OCI-LY3 (cell line): Measurements from ENCODE around the gene THBS1.

ENCODE experiments used
- H2AFZ ChIP-seq: fragments of 200-600, 300-600 bp; shearing (Covaris generic); 2 replicates; pipeline ENCODE4 v1.6.0; 2014; ENCODE audit warnings: antibody characterized with exemption, low read depth, low read length
- H3K27ac ChIP-seq: fragments of 200-600, 300-600 bp; sonication (generic); 2 replicates; pipeline ENCODE4 v1.5.1; 2014; ENCODE audit warnings: mild to moderate bottlenecking, low read length, moderate library complexity, mixed read lengths
- H3K27me3 ChIP-seq: fragments of 200-600, 300-600 bp; sonication (generic); 2 replicates; pipeline ENCODE4 v1.6.1; 2014; ENCODE audit warnings: low read depth, low read length, mixed read lengths
- H3K36me3 ChIP-seq: fragments of 200-600, 300-600 bp; sonication (generic); replicated peaks from 2 replicates; pipeline ENCODE3; 2014; ENCODE audit warnings: low read depth, low read length, mixed read lengths
- H3K4me1 ChIP-seq: fragments of 300-600, 200-600 bp; sonication (generic); 2 replicates; pipeline ENCODE4 v1.6.1; 2014; ENCODE audit warnings: low read length, mixed read lengths
- H3K4me2 ChIP-seq: fragments of 200-600, 300-600 bp; sonication (generic); 2 replicates; pipeline ENCODE4 v1.6.1; 2014; ENCODE audit warnings: low read length, mixed read lengths
- H3K4me3 ChIP-seq: fragments of 300-600, 200-600 bp; sonication (generic); 2 replicates; pipeline ENCODE4 v1.5.1; 2014; ENCODE audit warnings: antibody characterized with exemption, mild to moderate bottlenecking, low read length, moderate library complexity
- H3K79me2 ChIP-seq: fragments of 300-600, 200-600 bp; shearing (Covaris generic); 2 replicates; pipeline ENCODE4 v1.6.1; 2014; ENCODE audit warnings: mild to moderate bottlenecking, low read length, mixed read lengths
- H3K9ac ChIP-seq: fragments of 300-600, 200-600 bp; shearing (Covaris generic); 2 replicates; pipeline ENCODE4 v1.6.0; 2014; ENCODE audit warnings: mild to moderate bottlenecking, low read length, moderate library complexity
- H3K9me3 ChIP-seq: fragments of 200-600, 300-600 bp; shearing (Covaris generic); 2 replicates; pipeline ENCODE4 v1.6.1; 2014; ENCODE audit warnings: low read length, mixed read lengths; ENCODE audit not compliant: insufficient read depth
- H4K20me1 ChIP-seq: fragments of 200-600, 300-600 bp; sonication (generic); 2 replicates; pipeline ENCODE4 v1.6.1; 2016; ENCODE audit warnings: low read length, mixed read lengths; ENCODE audit not compliant: insufficient read depth
- EZH2phosphoT487 ChIP-seq: fragments of 200-600 bp; shearing (Covaris generic); IDR thresholded peaks from 2 replicates; pipeline ENCODE4 v1.6.1; 2018; ENCODE audit warnings: antibody characterized with exemption, mixed run types, low read depth
- TF ChIP-seq, protein P1 (sequence below): fragments of 200-600, 300-600 bp; sonication (generic); IDR thresholded peaks from 2 replicates; pipeline ENCODE4 v1.5.1; 2014; ENCODE audit warnings: antibody characterized with exemption, low read length, low read depth

Gene THBS1

GRCh38 chr15:39539466-39539865, 41.4 kb upstream of the THBS1 start:
- Histone ChIP-seq H3K79me2 (no peaks in the 10 kb centered on the region), H3K4me1 (peaks cover 7% of the 10 kb centered on the region; the same call in 1 of the 2 replicates), H3K4me2 (no peak overlapping the region), H3K4me3 (no peak overlapping the region), H4K20me1 (no peaks in the 10 kb centered on the region), H3K9ac (no peak overlapping the region), H2AFZ (no peak overlapping the region), H3K9me3 (no peaks in the 10 kb centered on the region), H3K27ac (no peak overlapping the region), H3K27me3 (no peaks in the 10 kb centered on the region), H3K36me3 (no peaks in the 10 kb centered on the region)
- TF ChIP-seq EZH2phosphoT487: no peak
- TF ChIP-seq, protein P1, sequence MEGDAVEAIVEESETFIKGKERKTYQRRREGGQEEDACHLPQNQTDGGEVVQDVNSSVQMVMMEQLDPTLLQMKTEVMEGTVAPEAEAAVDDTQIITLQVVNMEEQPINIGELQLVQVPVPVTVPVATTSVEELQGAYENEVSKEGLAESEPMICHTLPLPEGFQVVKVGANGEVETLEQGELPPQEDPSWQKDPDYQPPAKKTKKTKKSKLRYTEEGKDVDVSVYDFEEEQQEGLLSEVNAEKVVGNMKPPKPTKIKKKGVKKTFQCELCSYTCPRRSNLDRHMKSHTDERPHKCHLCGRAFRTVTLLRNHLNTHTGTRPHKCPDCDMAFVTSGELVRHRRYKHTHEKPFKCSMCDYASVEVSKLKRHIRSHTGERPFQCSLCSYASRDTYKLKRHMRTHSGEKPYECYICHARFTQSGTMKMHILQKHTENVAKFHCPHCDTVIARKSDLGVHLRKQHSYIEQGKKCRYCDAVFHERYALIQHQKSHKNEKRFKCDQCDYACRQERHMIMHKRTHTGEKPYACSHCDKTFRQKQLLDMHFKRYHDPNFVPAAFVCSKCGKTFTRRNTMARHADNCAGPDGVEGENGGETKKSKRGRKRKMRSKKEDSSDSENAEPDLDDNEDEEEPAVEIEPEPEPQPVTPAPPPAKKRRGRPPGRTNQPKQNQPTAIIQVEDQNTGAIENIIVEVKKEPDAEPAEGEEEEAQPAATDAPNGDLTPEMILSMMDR: no peak

DNA sequence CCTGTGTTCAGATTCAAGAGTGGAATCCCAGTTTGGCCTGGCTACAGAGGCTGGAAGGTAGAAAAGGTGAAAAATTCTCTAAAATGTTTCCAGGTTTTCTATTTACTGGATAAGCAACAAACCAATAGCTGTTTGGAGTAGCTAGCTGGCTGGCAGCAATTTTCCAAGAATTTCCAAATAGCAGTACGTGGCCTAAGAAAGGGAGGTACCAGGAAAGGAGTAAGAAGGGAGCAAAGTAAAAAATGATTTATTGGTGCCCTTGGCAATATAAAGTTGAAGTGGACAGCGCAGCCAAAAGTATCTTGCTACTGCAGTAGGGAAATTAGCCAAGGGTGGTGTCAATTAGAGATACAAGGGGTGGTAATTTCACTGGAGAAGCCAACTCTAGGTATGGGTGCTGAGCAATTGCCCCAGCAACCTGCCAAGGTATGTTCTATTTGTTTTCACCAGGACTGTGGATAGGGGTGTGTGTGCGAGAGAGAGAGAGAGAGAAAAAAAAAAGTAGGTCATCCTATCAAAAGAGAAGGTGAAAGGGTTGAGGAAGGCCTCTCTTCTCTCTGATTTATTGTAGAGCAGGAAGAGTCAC, 40.8 kb upstream of the THBS1 start:
- Histone ChIP-seq H3K9ac (no peak overlapping the region), H3K4me2 (no peak overlapping the region), H3K79me2 (no peaks in the 10 kb centered on the region), H3K27me3 (no peaks in the 10 kb centered on the region), H3K4me3 (no peak overlapping the region), H3K4me1 (peaks cover 7% of the 10 kb centered on the region; the same call in 1 of the 2 replicates), H3K36me3 (no peaks in the 10 kb centered on the region), H4K20me1 (no peaks in the 10 kb centered on the region), H3K9me3 (0 out of 2 replicates have a peak, but pooled peaks cover under 1% of the 10 kb centered on the region), H2AFZ (no peak overlapping the region), H3K27ac (no peak overlapping the region)
- TF ChIP-seq EZH2phosphoT487: no peak
- TF ChIP-seq, protein P1: no peak

DNA sequence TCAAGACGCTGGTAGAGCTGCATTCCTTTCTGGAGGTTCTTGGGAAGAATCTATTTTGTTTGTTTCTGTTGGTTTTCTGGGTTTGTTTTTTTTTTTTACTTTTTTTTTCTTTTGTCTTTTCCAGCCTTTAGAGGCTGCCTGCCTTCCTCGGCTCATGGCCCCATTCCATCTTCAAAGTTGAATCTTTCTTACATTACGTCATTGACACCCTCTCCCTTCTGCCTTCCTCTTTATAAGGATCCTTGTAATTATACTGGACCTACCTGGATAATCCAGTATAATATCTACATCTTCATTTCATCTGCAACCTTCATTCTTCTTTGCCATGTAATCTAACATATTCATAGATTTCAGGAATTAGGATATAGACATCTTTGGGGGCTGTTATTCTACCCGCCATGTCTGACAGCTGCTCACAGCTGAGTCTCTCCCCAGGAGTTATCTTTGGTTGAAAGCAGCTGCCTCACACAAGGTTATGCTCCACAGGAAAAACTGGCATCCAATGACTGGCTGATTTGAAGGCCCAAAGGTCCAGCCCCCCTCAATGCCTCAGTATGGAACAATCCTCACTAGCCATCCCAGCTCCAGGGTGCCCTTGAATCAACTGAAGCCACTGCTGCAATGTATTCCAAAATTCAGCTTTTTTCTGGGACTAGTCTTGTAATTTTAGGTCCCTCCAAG, 38.4 kb upstream of the THBS1 start:
- TF ChIP-seq, protein P1: no peak
- no peak for TF ChIP-seq EZH2phosphoT487
- H3K27ac ChIP-seq: no peak overlapping the region
- H3K9ac ChIP-seq: no peak overlapping the region
- no peaks in the 10 kb centered on the region for H3K36me3 ChIP-seq
- peaks cover 7% of the 10 kb centered on the region; the same call in 1 of the 2 replicates for H3K4me1 ChIP-seq
- H3K27me3 ChIP-seq: no peaks in the 10 kb centered on the region
- no peaks in the 10 kb centered on the region for H4K20me1 ChIP-seq
- 0 out of 2 replicates have a peak, but pooled peaks cover 7% of the 10 kb centered on the region for H3K9me3 ChIP-seq
- no peaks in the 10 kb centered on the region for H3K79me2 ChIP-seq
- no peak overlapping the region for H3K4me2 ChIP-seq
- no peak overlapping the region for H3K4me3 ChIP-seq
- H2AFZ ChIP-seq: no peak overlapping the region

DNA sequence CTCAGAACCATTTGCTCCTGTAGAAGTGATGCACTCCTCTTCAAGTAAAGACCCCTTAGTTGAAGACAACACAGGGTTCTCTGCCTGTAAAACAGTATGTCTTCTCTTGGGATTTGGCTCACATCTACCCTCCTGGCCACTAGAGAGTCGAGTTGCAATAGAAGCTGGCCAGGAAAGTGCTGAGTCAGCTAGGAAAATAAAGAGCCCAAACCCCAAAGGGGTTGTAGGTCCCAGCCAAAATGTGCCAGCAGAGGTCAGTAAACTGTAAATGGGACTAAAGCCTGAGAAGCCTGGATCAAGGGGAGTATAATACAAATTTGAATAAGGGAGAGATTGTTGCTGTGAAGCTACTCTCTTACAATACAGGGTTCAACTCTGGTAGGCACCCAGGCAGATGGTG, 37.2 kb upstream of the THBS1 start:
- H3K36me3 ChIP-seq: no peaks in the 10 kb centered on the region
- H3K9me3 ChIP-seq: 0 out of 2 replicates have a peak, but pooled peaks cover 7% of the 10 kb centered on the region
- peaks cover 7% of the 10 kb centered on the region; the same call in 1 of the 2 replicates for H3K4me1 ChIP-seq
- H3K27me3 ChIP-seq: no peaks in the 10 kb centered on the region
- H4K20me1 ChIP-seq: no peaks in the 10 kb centered on the region
- H3K9ac ChIP-seq: no peak overlapping the region
- TF ChIP-seq EZH2phosphoT487: no peak
- TF ChIP-seq, protein P1: peak; percentile 21; the same call in 1 of the 2 replicates
- H2AFZ ChIP-seq: no peak overlapping the region
- H3K4me2 ChIP-seq: no peak overlapping the region
- H3K27ac ChIP-seq: no peak overlapping the region
- no peaks in the 10 kb centered on the region for H3K79me2 ChIP-seq
- no peak overlapping the region for H3K4me3 ChIP-seq
